Loucy (cell line): ENCODE results near the gene PCSK4.

ENCODE experiments used
- H2AFZ ChIP-seq: fragments of 200-600 bp; sonication (generic); 2 replicates; pipeline ENCODE4 v1.6.0; 2016; ENCODE audit warnings: antibody characterized with exemption, mild to moderate bottlenecking, low read length, moderate library complexity
- H3F3A ChIP-seq: fragments of 200-600 bp; 2 replicates; pipeline ENCODE4 v1.6.0; 2016; ENCODE audit warnings: antibody characterized with exemption, low read depth, mild to moderate bottlenecking
- H3K27me3 ChIP-seq: fragments of 200-600 bp; sonication (generic); 2 replicates; pipeline ENCODE4 v1.6.1; 2014; ENCODE audit warnings: low read length, mild to moderate bottlenecking; ENCODE audit not compliant: insufficient read depth, poor library complexity, severe bottlenecking
- H3K36me3 ChIP-seq: fragments of 200-600 bp; sonication (generic); 2 replicates; pipeline ENCODE4 v1.6.1; 2016; ENCODE audit warnings: low read length; ENCODE audit not compliant: insufficient read depth
- H3K4me1 ChIP-seq: fragments of 200-600 bp; sonication (generic); 2 replicates; pipeline ENCODE4 v1.5.1; 2014; ENCODE audit warnings: low read length, mild to moderate bottlenecking; ENCODE audit not compliant: insufficient read depth, poor library complexity, severe bottlenecking
- H3K4me2 ChIP-seq: fragments of 200-600 bp; sonication (generic); 2 replicates; pipeline ENCODE4 v1.6.0; 2014; ENCODE audit warnings: antibody characterized with exemption, low read length, low read depth, mild to moderate bottlenecking; ENCODE audit not compliant: poor library complexity, severe bottlenecking
- H3K4me3 ChIP-seq: fragments of 200-600 bp; sonication (generic); 2 replicates; pipeline ENCODE4 v1.5.1; 2014; ENCODE audit warnings: low read length, mild to moderate bottlenecking, mixed read lengths; ENCODE audit not compliant: poor library complexity, severe bottlenecking
- H3K79me2 ChIP-seq: fragments of 200-600 bp; sonication (generic); 2 replicates; pipeline ENCODE4 v1.6.1; 2014; ENCODE audit warnings: low read length; ENCODE audit not compliant: insufficient read depth
- H3K9ac ChIP-seq: fragments of 200-600 bp; sonication (generic); 2 replicates; pipeline ENCODE4 v1.6.0; 2014; ENCODE audit warnings: mild to moderate bottlenecking, low read depth, low read length, moderate library complexity; ENCODE audit not compliant: poor library complexity, severe bottlenecking
- H3K9me2 ChIP-seq: fragments of 200-600 bp; sonication (generic); replicated peaks from 2 replicates; pipeline ENCODE4 v1.6.1; 2016; ENCODE audit warnings: low read depth, low read length, mixed read lengths
- H3K9me3 ChIP-seq: fragments of 200-600 bp; sonication (generic); 2 replicates; pipeline ENCODE4 v1.6.1; 2014; ENCODE audit warnings: mild to moderate bottlenecking, antibody characterized with exemption, low read length, low read depth; ENCODE audit not compliant: insufficient read depth
- H4K20me1 ChIP-seq: fragments of 200-600 bp; sonication (generic); 2 replicates; pipeline ENCODE4 v1.6.0; 2014; ENCODE audit warnings: antibody characterized with exemption, low read length, mild to moderate bottlenecking; ENCODE audit not compliant: insufficient read depth, poor library complexity, severe bottlenecking
- EZH2phosphoT487 ChIP-seq: fragments of 200-600 bp; IDR thresholded peaks from 2 replicates; pipeline ENCODE4 v1.6.1; 2018; ENCODE audit warnings: antibody characterized with exemption, mild to moderate bottlenecking, moderate library complexity, borderline replicate concordance
- TF ChIP-seq, protein P1 (sequence below): fragments of 200-600 bp; sonication (generic); conservative IDR thresholded peaks from 2 replicates; pipeline ENCODE4 v1.5.1; 2014; ENCODE audit warnings: mild to moderate bottlenecking, antibody characterized with exemption, low read length

PCSK4 gene

DNA sequence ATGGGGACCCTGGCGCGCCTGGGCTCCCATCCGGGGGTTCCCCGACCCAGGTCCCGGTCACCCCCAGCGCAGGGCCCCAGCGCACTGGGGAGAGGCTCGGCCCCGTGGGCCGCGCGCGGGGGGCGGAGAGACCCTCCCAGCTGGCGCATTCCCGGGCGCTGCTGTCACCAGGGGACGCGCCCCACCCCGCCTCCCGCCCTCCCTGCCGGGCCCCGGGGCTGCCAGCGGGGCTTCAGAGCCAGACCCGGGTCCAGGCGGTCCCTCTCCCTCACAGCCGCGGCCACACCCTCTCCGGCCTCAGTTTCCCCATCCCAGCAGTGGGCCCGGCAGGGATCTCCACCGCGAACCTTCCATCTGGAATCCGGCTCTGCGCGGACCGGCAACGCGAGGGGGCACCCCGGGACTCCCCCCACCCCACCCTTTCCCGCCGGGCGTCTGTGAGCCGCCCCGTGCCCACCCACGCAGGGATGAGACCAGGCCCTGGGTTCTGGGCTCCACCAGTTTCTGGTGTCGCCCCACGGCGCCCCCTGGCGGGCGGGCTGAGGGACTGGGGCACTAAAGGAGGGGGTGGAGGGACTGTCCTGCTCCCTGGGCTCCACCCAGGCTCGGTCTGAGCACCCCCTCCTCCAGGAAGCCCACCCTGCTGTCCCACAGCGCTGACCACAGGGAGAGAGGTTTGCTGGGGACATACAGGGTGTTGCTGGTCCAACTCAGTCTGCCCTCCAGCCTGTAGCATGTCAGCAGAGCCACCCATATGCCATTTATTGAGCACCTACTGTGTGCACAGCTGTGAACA is 23.5 kb upstream of the PCSK4 start:
- Histone ChIP-seq H3K79me2 (no peaks in the 10 kb centered on the region), H3K9ac (no peak overlapping the region), H3F3A (0 out of 2 replicates have a peak, but pooled peaks cover under 1% of the 10 kb centered on the region), H3K27me3 (no peaks in the 10 kb centered on the region), H4K20me1 (no peaks in the 10 kb centered on the region), H3K36me3 (no peaks in the 10 kb centered on the region), H3K4me3 (no peak overlapping the region), H3K4me1 (no peaks in the 10 kb centered on the region), H2AFZ (no peak overlapping the region), H3K9me3 (no peaks in the 10 kb centered on the region), H3K9me2 (no peaks in the 10 kb centered on the region), H3K4me2 (no peak overlapping the region)
- TF ChIP-seq, protein P1, sequence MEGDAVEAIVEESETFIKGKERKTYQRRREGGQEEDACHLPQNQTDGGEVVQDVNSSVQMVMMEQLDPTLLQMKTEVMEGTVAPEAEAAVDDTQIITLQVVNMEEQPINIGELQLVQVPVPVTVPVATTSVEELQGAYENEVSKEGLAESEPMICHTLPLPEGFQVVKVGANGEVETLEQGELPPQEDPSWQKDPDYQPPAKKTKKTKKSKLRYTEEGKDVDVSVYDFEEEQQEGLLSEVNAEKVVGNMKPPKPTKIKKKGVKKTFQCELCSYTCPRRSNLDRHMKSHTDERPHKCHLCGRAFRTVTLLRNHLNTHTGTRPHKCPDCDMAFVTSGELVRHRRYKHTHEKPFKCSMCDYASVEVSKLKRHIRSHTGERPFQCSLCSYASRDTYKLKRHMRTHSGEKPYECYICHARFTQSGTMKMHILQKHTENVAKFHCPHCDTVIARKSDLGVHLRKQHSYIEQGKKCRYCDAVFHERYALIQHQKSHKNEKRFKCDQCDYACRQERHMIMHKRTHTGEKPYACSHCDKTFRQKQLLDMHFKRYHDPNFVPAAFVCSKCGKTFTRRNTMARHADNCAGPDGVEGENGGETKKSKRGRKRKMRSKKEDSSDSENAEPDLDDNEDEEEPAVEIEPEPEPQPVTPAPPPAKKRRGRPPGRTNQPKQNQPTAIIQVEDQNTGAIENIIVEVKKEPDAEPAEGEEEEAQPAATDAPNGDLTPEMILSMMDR, result peak; percentile 64
- no peak for TF ChIP-seq EZH2phosphoT487

DNA sequence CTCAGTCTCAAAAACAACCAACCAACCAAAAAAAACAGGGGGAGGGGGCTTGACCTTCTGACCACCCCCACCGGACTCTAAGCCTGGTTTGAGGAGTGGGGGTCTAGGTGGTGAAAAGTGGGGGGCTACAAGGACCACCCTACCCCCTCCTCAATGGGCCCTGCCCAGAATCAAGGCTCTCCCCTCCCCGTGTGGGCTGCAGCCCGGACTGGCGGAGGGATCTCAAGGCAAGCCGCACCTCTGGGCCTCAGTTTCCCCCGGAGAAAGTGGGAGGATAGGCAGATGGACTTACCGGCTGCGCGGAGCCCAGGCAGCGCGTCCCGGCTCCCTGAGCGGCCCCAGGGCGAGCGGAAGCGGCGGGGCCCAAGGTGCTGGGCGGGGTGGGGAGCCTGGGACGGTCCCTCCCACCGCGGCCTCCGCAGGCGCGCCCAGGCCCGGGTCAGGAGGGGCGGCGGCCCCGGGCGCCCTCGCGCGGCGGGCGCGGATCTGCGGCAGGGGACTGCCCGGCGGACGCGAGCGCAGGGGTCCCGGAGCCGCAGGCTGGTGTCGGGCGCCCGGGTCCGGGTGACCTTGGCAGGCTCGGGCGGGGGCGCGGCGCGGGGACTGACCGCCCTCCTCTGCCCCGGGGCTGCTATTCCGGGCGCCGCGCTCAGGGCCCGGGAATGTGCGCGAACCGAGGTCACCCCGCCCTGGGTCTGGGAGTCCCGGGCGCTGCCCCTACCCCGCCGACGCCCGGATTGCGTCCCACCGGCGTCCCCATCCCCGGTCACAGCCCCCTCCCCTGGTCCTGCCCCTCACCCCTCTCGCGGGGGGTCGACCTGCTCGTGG is 22.7 kb upstream of the PCSK4 start, which contains the start of gene ADAMTSL5:
Gene ADAMTSL5 (minus strand): TSS at position 349 of the 828 bp plus-strand sequence. CDS start 2,076 bp downstream, outside the sequence.
- Histone ChIP-seq H3K9ac (no peak within 1 kb of the TSS), H3F3A (0 out of 2 replicates have a peak, but pooled peaks cover 4% of the 10 kb centered on the region), H3K27me3 (no peaks in the 10 kb centered on the region), H2AFZ (no peak within 1 kb of the TSS), H3K4me3 (no peak within 1 kb of the TSS), H3K4me2 (no peak within 1 kb of the TSS), H4K20me1 (no peaks in the 10 kb centered on the region), H3K9me3 (no peaks in the 10 kb centered on the region), H3K79me2 (no peaks in the 10 kb centered on the region), H3K9me2 (no peaks in the 10 kb centered on the region), H3K36me3 (no peaks in the 10 kb centered on the region), H3K4me1 (peaks cover 4% of the 10 kb centered on the region)
- no peak for TF ChIP-seq EZH2phosphoT487
- TF ChIP-seq, protein P1, result no peak

DNA sequence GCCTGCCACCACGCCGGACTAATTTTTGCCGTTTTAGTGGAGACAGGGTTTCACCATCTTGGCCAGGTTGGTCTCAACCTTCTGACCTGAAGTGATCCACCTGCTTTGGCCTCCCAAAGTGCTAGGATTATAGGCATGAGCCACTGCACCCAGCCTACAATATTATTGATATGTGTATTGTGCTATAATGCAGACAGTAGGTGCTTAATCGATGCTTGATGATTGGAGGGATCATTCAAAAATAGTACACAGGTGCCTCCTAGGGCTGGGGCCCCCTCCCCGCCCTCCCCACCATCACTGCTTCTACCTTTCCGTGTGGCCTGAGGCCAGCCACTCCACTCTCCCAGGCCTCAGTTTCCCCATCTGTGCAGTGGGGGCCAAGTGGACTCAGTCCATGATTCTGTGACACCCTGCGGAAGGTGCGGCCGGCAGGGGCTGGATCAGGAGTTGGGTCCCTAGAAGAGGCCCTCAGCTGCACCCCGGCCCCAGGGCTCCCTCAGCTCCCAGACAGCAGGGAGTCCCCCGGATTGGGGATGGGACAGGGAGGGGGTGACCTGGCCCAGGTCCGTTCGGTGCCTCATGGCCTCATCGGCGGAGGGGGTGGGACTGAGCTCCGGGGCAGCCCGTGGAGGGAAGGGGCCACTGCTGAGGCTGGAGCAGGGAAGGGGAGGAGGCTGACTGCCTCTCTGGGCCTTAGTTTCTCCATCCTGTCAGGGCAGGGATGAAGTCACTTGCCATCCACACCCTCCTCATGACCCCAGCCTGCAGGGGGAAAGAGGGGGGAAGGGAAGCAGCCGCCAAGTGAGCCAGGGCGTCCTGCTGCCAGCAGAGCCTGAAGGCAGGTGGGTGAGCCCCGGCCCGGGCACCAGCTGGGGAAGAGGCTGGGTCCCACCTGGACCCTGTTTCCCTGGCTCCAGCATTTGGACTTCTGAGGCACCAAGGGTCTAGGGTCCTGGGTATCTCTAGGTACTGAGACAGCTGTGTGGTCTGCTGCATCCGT is 21.5 kb upstream of the PCSK4 start:
- H3K4me3 ChIP-seq, result no peak overlapping the region
- TF ChIP-seq, protein P1, result no peak
- TF ChIP-seq EZH2phosphoT487, result no peak
- H3K4me1 ChIP-seq, result peaks cover 4% of the 10 kb centered on the region
- no peak overlapping the region for H3K9ac ChIP-seq
- H3K36me3 ChIP-seq, result no peaks in the 10 kb centered on the region
- H3K9me3 ChIP-seq, result no peaks in the 10 kb centered on the region
- H3K4me2 ChIP-seq, result no peak overlapping the region
- H3K79me2 ChIP-seq, result no peaks in the 10 kb centered on the region
- 0 out of 2 replicates have a peak, but pooled peaks cover 4% of the 10 kb centered on the region for H3F3A ChIP-seq
- no peaks in the 10 kb centered on the region for H3K9me2 ChIP-seq
- H2AFZ ChIP-seq, result no peak overlapping the region
- H4K20me1 ChIP-seq, result no peaks in the 10 kb centered on the region
- H3K27me3 ChIP-seq, result no peaks in the 10 kb centered on the region
